GM18873 (cell line): ENCODE measurements around the gene PDK3.

ENCODE experiments used
- ATAC-seq: cut with Tn5 transposase; IDR thresholded peaks from one replicate; pipeline ENCODE4 v1.9.1; 2021; ENCODE audit warnings: mild to moderate bottlenecking, moderate library complexity, moderate number of reproducible peaks; ENCODE audit not compliant: unreplicated experiment, low FRiP score

PDK3 gene

GRCh38 chrX:24464836-24465531, at the start of gene PDK3:
TSS of gene PDK3 (plus strand) at chrX:24465286. CDS start at chrX:24465456, 170 bp downstream.
- ATAC-seq: peak; percentile 86

DNA sequence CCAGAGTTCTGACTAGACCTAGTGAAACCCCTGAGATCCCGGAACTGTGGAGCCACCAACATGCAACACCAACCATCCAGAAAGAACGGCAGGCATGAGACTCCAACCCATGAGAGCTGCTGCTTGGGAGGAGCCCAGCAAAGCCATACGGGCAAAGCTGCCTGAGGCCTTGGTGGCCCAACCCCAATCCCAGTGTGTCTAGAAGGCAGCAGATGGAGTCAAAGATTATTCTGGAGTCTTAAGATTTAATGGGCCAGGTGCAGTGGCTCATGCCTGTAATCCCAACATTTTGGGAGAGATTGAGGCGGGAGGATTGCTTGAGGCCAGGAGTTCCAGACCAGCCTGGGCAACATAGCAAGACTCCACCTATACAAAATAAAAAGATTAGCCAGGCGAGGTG, 49.2 kb upstream of the PDK3 start:
- no peak for ATAC-seq

- no peak for ATAC-seq
These were observed 41.1 kb upstream of the PDK3 start for GRCh38 chrX:24423960-24424359.

DNA sequence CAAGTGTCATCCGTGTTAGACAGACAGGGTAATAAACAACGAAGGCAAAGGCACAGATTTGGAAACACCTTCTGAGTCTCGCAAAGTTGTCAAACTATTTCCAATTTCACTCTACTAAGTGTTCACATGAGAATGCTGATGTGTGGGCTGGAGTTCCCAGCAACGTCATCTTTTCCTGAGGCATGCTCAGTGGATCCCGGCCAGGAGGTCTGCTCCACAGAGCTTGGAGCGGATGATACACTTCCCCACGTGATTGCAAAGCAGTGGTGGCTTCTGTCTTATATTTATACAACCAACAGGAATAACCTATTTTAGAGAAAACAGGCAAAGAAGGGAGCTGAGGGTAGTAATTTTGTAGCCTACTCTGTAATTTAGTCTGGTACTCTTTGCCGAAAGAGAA, 40.1 kb upstream of the PDK3 start:
- ATAC-seq: no peak

DNA sequence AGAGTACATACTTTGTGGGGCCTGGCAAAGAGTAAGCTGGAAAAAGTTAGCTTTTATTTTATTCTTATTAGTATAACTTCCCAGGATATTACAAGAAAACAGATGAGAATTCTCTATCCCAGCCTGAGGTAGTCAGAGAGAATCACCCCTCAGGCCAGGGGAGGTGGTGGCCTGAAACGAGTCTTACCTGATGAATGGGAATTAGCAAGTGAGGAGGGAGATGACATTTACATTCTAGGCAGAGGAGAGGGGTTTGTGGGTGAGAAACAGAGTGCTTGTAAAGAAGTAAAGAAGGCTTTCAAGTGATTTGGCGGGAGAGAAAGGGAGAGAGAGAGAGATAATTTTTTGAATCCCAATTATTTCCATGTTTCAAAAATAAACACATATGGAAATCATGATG, 39.3 kb upstream of the PDK3 start:
- no peak for ATAC-seq

DNA sequence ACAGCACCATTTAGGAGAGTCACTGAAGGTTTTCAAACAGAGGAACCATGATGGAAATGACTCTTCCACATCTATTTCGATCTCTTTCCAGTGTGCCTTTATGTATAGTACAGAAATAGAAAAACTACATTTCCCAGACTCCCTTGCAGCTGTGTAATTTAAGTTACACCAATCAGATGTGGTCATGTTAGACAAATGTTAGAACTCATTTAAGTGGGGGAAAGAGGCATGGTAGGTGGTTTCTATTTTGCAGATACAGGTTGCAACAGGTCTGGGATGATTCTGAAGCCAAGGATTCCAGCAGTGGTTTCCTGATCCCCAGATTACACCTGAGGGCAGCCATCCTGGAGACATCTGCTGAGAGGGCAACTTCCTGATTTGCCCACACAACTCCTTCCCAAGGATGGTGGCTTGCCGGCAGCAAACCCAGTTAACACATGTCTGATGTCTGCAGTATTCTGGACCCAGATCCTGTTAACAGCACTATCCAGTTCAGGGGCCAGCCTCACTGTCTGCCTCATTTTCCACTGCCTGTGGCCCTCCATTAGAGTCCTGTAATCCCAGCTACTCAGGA, 38.7 kb upstream of the PDK3 start:
- no peak for ATAC-seq

DNA sequence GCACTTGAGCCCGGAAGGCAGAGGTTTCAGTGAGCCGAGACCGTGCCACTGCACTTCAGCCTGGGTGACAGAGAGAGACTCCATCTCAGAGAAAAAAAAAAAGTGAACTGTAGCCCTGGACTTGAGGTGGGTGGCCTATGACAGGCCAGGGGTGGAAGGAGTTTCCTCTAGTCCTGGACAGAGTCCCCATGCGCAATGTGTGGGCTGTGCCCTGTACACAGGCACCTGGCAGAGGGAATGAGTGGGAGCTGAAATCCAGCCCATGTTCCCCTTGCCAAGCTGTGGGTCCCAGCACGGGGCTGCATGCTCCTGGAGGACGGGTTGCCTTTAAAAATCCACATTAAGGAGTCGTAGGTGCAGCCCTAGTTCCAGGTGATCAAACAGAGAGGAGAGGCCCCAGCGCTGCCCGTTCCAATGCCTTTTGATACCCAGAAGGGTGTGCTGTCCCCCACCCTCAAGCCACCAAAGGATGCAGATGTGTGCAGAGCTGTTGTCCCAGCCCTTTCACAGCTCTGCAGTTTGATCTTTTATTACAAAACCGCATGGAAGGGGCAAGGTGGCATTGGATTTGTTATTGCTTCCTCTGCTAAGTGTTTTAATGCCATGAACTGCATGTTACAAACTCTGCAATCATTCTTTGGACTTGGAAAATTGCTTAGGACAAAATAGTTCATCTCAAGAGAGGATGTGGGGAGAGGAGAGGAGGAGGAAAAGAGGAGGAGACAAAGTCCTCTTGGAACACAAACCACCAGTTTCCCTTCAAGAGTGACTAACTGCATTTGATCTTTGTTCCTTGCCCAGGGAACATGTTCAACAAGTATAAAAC, 38.0 kb upstream of the PDK3 start:
- ATAC-seq: no peak

DNA sequence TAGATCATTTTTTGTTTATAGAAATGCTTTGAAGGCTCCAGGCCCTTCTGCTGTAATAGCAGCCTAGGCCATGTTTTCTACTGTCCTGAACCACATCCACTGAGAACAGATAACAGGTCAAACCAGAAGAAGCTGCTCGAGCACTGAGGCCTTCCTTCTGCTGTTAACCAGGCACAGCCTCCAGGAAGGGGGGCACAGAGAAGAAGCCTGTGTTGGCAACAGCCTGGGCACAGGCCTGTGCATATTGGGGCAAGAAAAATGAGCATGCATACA, 37.4 kb upstream of the PDK3 start:
- ATAC-seq: no peak

DNA sequence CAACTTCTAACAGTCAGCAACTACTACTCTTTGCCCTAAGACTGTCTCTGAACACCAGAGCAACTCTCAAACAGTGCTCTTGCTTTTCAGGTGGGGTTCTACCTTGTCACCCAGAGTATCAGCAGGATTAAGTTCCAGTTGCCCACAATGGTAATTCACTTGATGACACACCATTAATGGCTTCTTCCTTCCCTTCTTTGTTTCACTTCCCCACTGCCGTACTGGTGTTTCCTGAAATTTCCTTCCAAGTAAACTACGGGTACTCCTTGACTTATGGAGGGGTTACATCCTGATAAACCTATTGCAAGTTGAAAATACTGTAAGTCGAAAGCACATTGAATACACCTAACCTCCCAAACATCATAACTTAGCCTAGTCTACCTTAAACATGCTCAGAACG, 36.6 kb upstream of the PDK3 start:
- no peak for ATAC-seq

DNA sequence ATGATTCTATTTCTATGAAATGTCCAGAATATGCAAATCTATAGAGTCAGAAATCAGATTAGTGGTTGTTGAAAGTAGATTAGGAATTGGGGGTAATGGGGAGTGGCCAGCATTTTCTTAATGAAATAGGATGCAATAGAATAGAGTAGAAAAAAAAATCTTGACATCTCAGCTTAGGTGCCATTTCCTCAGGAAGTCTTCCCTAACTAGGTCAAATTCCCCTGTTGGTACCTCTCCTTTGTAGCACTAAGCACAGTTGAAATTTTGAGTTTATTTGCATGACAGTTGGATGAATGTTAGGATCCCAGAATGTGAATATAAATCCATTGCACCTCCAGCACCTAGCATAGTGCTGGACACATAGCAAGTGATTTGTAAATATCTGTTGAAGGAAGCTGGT, 30.0 kb upstream of the PDK3 start:
- no peak for ATAC-seq

- ATAC-seq: no peak
These were observed 21.2 kb upstream of the PDK3 start for GRCh38 chrX:24443918-24444317.

GRCh38 chrX:24444645-24445044, 20.4 kb upstream of the PDK3 start:
- ATAC-seq: no peak

DNA sequence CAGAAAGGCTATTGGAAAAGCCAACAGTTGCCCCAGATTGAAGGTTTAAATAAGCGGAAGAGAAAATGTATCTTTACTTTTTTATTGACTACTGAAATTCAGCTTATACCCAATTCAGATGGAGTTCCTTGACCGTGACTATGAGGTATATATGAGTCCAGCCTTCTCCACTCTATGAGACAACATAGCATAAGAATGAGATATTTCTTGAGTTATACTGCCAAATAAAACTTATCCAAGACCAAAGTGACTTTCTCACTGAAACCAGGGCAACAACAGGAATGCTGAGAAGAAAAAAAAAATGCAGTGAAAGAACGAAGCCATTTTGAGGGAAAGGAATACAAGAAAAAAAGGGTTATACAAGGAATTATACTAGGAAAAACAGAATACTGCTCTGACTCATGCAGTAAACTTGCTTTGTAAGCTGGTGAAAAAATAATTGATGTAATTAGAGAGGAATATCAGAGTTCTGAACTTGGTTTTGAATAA, 16.3 kb upstream of the PDK3 start:
- no peak for ATAC-seq

- ATAC-seq: no peak
These were observed 2.0 kb upstream of the PDK3 start for GRCh38 chrX:24463077-24463476.

DNA sequence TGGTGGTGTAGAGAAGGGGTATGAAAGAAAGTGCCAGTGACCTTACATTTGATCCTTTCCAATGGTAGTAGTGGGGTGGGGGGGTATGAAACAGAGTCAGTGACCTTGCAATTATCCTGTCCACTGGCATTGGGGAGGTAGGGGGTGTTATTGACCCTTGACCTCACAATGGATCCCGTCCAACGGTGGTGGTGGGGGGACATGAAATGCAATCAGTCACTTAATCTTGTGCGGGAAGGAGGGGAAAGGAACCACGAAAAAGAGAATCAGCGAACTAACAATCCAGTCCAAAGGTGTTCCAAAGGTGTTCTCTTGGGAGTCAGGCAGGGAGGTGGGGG, 619 bp upstream of the PDK3 start:
- no peak for ATAC-seq

DNA sequence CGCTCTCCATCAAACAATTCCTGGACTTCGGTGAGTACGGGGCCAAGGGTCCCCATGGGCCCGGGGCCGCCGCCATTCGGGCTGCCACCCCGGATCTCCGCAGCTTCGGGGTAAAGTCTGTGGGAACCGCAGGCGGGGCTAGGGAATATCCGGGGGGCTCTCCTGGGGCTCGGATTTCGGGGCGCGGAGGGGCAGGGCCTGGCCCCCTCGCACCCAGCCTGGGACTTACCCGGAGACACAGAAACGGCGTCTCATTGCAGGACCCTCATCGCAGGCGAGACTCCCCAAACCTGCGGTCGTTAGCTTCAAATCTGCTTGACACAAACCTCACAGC, 413 bp downstream of the PDK3 start:
- ATAC-seq: no peak

DNA sequence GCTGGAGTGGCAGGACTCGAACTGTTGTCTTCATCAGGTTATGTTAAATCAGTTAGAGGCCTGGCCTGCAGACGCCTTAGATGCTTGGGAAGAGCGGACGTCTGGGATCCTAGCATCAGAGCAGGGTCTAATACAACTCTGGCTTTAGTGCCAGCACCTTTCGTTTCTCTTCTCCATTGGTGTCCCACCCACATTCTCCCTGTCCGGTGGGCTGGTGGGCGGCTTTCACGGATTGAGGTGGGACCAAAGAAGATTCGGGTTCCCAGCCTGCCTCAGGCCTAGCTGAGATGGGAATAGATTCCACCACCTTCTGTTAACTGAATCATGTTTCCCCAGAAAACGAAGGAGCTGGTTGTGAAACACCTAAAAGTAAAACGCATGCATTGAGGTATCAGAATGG, 939 bp downstream of the PDK3 start:
- no peak for ATAC-seq

DNA sequence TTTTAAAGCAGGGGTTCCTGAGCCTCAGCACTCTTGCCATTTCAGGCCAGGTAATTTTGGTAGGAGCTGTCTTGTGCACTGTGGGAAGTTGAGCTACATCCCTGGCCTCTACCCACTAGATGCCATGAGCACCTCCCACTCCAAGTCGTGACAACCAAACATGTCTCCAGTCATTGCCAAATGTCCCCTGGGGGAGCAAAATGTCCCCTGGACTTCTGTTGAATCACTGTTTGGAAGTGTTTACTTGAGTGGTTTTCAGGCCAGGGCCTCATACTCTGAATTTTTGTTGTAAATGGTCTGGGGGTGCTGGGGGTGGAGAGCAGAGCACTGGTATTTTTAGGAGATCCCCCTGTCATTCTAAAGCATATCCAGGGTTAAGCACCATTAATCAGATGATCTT, 3.2 kb downstream of the PDK3 start:
- no peak for ATAC-seq

GRCh38 chrX:24471808-24472207, 6.7 kb downstream of the PDK3 start:
- ATAC-seq: no peak

- ATAC-seq: no peak
These were observed 10.4 kb downstream of the PDK3 start for GRCh38 chrX:24475480-24475879.

DNA sequence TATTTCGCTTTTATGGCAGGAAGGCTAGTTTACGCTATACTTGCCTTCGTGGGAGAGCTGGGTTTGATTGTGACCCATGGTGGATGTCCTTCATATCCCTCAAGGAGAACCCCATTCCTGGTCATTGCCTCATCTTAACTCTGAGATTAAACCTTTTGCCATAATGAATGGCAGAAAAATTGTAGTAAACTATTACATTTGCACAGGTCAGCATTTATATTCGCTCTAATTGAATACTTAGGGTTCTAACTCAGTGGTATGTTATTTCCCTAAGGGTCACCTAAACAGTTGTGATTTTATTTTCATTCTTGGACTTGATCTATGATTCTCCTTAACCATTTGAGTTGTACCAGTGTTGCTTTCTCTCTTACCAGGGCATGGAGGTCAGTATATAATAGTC, 13.4 kb downstream of the PDK3 start:
- ATAC-seq: no peak

DNA sequence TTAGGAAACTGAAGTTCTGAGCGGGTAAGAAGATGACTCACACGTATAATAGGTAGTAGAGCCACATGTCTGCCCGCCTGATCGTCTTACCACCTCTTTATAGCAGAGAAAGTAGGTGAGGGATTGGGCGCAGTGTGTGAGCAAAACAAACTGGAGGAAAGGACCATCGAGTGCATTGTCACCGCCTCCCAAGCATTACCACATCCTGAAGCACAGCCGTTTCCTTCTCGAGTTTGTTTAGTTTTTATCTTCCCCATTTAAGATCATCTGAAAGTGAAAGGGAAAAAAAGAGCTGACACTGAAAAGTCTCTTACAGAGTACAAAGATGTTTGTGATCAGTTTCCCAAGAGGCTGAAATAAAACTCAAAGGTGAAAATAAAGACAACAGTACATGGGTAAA, 14.8 kb downstream of the PDK3 start:
- ATAC-seq: peak; percentile 90
